GM23338 (cell line): ENCODE data around the gene ABR.

ENCODE experiments used
- EZH2 ChIP-seq: fragments of 200-600 bp; sonication (generic); IDR thresholded peaks from one replicate; pipeline ENCODE4 v1.8.0; 2017; ENCODE audit warnings: antibody characterized with exemption, mild to moderate bottlenecking, low read depth; ENCODE audit not compliant: unreplicated experiment
- EZH2phosphoT487 ChIP-seq: fragments of 200-600 bp; sonication (generic); IDR thresholded peaks from one replicate; pipeline ENCODE4 v1.8.1; 2018; ENCODE audit warnings: antibody characterized with exemption; ENCODE audit not compliant: unreplicated experiment
- JUNB ChIP-seq: IDR thresholded peaks from one replicate; pipeline ENCODE4 v1.6.1; 2016; ENCODE audit warnings: antibody characterized with exemption; ENCODE audit not compliant: unreplicated experiment
- POLR2AphosphoS5 ChIP-seq: IDR thresholded peaks from 2 replicates; pipeline ENCODE4 v1.6.1; 2016; ENCODE audit warnings: antibody characterized with exemption, low read depth
- TF ChIP-seq, protein P1 (sequence below), 2 experiments: fragments of 200-600 bp in 1 of 2; sonication (generic) in 1 of 2; conservative IDR thresholded peaks; 2 replicates each; pipeline versions ENCODE4 v1.5.1 to v1.6.1; 2016 to 2017; ENCODE audit warnings: antibody characterized with exemption in 2 of 2, low read depth in 2 of 2, mild to moderate bottlenecking in 2 of 2, moderate library complexity in 1 of 2
- TF ChIP-seq, protein P2 (sequence below): IDR thresholded peaks from one replicate; pipeline ENCODE4 v1.6.1; 2018; ENCODE audit warnings: antibody characterized with exemption; ENCODE audit not compliant: unreplicated experiment
- TF ChIP-seq, protein P3 (sequence below): IDR thresholded peaks from 2 replicates; pipeline ENCODE4 v1.6.1; 2016; ENCODE audit warnings: antibody characterized with exemption

DNA sequence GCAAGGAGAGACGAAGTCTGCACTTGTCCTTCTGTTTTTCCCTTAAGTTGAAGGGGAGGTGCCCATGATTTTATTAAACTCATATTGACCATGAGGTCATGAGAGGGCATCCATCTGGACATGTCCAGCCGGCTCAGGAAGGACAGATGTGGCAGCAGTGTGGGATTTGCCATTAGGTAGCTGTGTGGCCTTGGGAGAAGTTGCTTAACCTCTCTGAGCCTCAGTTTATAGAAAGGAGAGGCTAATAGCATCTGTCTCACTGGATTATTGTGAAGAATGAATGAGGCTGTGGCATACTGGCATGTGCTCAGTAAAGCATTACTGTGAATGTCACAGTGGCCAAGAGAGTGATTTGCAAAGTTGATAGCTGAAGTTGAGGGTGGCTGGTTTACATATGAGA lies 181.7 kb downstream of the ABR start:
- TF ChIP-seq, protein P1, sequence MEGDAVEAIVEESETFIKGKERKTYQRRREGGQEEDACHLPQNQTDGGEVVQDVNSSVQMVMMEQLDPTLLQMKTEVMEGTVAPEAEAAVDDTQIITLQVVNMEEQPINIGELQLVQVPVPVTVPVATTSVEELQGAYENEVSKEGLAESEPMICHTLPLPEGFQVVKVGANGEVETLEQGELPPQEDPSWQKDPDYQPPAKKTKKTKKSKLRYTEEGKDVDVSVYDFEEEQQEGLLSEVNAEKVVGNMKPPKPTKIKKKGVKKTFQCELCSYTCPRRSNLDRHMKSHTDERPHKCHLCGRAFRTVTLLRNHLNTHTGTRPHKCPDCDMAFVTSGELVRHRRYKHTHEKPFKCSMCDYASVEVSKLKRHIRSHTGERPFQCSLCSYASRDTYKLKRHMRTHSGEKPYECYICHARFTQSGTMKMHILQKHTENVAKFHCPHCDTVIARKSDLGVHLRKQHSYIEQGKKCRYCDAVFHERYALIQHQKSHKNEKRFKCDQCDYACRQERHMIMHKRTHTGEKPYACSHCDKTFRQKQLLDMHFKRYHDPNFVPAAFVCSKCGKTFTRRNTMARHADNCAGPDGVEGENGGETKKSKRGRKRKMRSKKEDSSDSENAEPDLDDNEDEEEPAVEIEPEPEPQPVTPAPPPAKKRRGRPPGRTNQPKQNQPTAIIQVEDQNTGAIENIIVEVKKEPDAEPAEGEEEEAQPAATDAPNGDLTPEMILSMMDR (conservative IDR thresholded peaks at IDR 0.05; ENCODE audit: low read depth in 2 of 2) = no peak
- TF ChIP-seq EZH2 = no peak
- TF ChIP-seq, protein P2, sequence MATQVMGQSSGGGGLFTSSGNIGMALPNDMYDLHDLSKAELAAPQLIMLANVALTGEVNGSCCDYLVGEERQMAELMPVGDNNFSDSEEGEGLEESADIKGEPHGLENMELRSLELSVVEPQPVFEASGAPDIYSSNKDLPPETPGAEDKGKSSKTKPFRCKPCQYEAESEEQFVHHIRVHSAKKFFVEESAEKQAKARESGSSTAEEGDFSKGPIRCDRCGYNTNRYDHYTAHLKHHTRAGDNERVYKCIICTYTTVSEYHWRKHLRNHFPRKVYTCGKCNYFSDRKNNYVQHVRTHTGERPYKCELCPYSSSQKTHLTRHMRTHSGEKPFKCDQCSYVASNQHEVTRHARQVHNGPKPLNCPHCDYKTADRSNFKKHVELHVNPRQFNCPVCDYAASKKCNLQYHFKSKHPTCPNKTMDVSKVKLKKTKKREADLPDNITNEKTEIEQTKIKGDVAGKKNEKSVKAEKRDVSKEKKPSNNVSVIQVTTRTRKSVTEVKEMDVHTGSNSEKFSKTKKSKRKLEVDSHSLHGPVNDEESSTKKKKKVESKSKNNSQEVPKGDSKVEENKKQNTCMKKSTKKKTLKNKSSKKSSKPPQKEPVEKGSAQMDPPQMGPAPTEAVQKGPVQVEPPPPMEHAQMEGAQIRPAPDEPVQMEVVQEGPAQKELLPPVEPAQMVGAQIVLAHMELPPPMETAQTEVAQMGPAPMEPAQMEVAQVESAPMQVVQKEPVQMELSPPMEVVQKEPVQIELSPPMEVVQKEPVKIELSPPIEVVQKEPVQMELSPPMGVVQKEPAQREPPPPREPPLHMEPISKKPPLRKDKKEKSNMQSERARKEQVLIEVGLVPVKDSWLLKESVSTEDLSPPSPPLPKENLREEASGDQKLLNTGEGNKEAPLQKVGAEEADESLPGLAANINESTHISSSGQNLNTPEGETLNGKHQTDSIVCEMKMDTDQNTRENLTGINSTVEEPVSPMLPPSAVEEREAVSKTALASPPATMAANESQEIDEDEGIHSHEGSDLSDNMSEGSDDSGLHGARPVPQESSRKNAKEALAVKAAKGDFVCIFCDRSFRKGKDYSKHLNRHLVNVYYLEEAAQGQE = no peak
- no peak for TF ChIP-seq EZH2phosphoT487
- TF ChIP-seq, protein P3, sequence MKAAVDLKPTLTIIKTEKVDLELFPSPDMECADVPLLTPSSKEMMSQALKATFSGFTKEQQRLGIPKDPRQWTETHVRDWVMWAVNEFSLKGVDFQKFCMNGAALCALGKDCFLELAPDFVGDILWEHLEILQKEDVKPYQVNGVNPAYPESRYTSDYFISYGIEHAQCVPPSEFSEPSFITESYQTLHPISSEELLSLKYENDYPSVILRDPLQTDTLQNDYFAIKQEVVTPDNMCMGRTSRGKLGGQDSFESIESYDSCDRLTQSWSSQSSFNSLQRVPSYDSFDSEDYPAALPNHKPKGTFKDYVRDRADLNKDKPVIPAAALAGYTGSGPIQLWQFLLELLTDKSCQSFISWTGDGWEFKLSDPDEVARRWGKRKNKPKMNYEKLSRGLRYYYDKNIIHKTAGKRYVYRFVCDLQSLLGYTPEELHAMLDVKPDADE = no peak
- no peak for TF ChIP-seq POLR2AphosphoS5
- TF ChIP-seq JUNB = no peak
